Renal cortical epithelial cell (primary cell): Measurements from ENCODE around the gene NYAP1. TPM values are rescaled to one million over a fixed set of nuclear protein-coding genes. Genes with fewer than 3 reads are reported as not detected.

Experiments
- DNase-seq: peaks from one replicate; pipeline ENCODE4 v3.0.0-alpha.2; 2011; ENCODE audit warnings: low read depth
- total RNA-seq: library from RNA; depleted of rRNA; stranded (reverse); fragments of >200 nt; gene quantifications from 2 replicates; pipeline ENCODE4 v1.2.3, GENCODE V29; 2014

The NYAP1 gene
- total RNA-seq, 1 donor from 2014 or later: 0.20 TPM

DNA sequence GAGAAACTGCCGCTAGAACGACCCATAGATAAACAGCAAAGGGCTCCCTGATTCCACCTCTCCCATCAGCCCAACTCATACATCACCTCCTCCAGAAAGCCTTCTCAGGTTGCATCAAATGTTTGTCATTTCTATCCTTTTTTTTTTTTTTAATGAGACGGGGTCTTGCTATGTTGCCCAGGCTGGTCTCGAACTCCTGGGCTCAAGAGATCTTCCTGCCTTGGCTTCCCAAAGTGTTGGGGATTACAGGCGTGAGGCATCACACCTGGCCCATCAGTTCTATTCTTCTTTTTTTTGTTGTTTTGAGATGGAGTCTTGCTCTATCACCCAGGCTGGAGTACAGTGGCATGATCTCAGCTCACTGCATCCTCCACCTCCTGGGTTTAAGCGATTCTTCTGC, 26.7 kb upstream of the NYAP1 start:
- no peak for DNase-seq

DNA sequence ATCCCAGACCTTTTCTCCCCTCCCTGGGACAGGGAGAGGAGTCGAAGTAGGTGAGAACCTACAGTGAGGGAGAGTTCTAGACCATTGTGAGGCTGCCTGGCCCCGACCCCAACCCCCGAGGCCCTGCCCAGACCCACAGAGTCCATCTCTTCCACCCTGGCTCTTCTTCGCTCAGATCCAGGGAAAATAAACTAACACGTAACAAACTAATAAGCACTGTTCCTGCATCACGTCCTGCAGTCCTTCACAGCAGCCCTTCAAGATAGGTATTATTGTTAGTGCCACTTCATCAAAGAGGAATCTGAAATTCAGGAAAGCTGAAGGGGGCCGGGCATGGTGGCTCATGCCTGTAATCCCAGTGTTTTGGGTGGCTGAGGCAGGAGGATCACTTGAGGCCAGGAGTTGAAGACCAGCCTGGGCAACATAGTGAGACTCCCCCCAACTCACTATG, 19.5 kb upstream of the NYAP1 start, which contains the start of gene SPACDR:
Gene SPACDR, minus strand, starts transcription at position 51 of the 451 bp plus-strand sequence. CDS start 235 bp downstream, outside the sequence.
- no peak for DNase-seq

DNA sequence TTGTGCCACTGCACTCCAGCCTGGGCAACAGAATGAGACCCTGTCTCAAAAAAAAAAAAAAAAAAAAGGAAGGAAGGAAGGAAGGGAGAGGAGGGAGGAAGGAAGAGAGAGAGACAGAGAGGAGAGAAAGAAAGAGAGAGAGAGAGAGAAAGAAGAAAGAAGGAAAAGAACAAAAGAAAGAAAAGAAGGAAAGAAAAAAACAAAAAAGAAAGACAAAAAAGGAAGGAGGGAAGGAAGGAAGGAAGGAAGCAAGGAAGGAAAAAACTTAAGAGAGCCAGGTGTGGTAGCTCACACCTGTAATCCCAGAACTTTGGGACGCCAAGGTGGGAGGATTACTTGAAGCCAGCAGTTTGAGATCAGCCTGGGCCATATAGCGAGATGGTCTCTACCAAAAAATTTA, 18.9 kb upstream of the NYAP1 start:
- no peak for DNase-seq

DNA sequence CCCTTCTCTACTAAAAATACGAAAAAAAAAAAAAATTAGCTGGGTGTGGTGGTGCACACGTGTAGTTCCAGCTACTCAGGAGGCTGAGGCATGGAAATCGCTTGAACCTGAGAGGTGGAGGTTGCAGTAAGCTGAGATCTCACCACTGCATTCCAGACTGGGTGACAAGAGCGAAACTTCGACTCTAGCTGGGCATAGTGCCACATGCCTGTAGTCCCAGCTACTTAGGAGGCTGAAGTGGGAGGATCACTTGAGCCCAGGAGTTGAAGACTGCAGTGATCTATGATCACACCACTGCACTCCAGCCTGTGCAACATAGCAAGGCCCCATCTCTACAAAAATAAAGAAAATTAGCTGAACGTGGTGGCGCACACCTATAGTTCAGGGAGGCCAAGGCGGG, 18.4 kb upstream of the NYAP1 start:
- DNase-seq: no peak

DNA sequence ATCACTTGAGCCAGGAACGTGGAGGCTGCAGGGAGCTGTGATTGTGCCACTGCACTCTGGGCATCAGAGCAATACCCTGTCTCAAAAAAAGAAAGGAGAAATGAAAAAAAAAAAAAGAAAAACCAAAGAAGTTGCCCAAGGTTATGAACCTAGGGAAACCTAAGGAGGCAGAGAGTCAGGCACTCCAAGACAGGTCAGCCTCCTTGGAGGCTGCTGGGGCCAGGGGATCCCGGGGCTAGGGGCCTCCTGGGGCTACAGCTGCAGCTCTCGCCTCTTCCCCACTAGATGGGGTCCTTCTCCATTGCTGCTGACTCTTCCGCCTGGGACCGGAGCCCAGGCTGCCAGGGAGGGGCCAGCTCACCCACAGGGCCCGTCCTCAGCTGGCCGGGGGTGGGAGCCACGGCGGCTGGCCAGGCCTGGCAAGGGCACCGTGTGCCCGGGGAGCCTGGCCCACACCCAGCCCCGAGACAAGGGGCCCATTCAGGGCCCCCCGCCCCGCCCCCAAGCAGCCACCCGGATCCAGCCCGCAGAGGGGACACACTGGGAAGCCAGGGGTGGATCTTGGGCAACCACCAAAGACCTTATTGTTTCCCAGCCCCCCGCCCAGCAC, 17.9 kb upstream of the NYAP1 start:
- peak; percentile 57 for DNase-seq

- no peak for DNase-seq
Observed at GRCh38 chr7:100466653-100467605, 16.8 kb upstream of the NYAP1 start.

DNA sequence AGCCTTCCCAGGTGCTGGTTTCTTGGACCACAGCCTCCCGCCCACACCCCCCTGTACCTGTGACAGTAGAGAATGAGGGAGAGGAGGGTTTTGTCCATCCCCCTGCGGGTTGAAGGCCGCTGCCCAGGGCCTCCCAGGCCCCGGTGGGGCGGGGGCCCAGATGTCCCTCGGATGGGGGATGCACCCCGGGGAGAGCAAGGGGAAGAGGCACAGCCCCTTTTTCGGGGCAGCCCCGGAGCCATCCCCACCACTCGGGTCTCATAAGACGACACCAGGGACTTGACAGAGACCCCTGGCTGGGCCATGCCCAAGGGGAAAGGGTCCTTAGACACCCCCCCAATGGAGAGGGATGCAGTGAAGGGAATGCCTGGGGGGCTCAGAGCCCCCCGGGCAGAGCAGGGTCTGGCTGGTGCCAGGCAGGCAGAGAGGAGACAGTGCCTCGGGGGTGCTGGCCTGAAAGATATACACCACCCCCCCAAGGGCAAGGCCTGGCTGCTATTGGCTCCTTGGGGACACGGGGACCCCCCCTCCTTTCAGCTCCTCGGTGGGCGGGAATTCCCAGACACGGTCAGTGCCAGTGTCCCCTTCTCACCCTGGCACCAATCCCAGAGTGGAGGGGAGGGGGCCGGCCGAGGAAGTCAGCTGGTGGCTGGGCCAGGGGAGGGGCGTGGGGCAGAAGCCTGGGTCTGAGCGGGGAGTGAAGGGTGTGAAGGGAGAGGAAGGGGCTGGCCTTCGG, 15.9 kb upstream of the NYAP1 start:
- DNase-seq: no peak

GRCh38 chr7:100469227-100470044, 14.3 kb upstream of the NYAP1 start:
- DNase-seq: peak; percentile 40

GRCh38 chr7:100471021-100471420, 12.7 kb upstream of the NYAP1 start:
- no peak for DNase-seq

- DNase-seq: no peak
Observed at GRCh38 chr7:100472121-100472851, 11.4 kb upstream of the NYAP1 start.

DNA sequence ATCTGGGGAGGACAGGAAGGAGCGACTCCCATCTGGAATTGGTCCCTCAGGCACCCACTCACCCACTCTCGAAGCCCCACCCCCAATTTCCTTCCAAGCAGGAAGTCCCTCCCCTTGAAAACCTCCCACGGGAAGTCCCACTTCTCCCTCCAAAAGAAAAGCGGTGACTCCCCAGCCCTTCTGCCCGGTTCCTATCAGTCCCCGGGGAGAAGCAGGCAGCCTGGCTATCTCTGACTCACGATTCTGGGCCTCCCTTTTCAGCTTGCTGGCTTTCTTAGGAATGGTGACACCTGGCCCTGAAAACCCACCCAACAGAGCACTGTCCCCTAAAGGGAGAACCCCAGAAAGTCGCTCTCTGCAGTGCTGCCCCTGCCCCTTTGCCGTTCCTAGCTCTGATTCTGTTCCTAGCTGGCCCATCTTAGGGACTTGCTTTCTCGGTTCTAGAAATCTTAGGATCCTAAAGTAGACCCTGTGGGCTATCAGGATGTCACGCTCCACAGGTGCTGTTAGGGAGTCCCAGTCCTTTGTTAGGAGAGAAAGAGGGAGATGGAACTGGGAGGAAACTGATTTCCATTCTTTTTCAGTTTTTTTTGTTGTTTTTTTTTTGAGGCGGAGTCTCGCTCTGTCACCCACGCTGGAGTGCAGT, 10.8 kb upstream of the NYAP1 start:
- no peak for DNase-seq

DNA sequence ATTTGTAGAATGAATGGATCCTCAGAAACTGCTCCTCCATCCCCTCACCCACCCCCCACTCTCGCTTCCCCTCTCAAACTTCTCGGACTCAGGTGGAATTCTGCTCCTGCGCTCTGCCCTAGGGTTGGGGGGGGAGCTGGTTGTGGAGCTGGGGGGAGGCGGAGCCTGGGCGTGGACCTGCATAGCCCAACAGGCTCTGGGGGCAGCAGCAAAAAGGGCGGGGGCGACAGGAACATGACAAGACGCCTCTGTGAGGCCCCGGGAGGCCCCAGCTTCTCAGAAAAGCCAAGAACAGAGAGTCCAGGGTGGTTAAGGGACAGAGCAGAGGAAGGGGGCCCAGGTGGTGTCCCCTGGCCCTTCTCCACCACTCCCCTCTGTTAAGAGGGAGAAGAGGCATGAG, 8.2 kb upstream of the NYAP1 start:
- no peak for DNase-seq

- no peak for DNase-seq
Observed at GRCh38 chr7:100476101-100476780, 7.5 kb upstream of the NYAP1 start.

GRCh38 chr7:100476903-100477870, 6.5 kb upstream of the NYAP1 start:
- no peak for DNase-seq

DNA sequence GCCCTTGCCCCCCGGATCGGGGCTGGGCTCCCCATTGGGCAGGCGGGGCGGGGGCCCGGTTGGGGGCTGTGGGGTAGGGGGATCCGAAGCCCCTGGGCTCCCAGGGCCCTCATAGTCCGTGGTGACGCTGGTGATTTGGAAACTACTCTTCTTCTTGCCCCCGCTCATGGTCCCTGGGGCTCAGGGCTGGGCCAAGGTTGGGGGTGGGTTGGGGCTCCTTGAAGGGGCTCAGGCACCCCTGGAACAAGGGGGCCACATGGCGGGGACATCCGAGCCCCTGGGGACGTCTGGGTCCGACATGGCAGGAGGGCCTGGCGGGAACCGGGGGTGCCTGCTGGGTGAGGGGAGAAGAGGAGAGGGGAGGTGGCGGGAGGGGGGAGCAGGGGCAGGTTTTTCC, 5.9 kb upstream of the NYAP1 start:
- DNase-seq: no peak

- DNase-seq: peak; percentile 85
Observed at GRCh38 chr7:100478958-100479660, 4.6 kb upstream of the NYAP1 start, which contains the start of gene TSC22D4. TSC22D4 (minus strand) TSS chr7:100479214; CDS start chr7:100478038, 1,176 bp downstream.

DNA sequence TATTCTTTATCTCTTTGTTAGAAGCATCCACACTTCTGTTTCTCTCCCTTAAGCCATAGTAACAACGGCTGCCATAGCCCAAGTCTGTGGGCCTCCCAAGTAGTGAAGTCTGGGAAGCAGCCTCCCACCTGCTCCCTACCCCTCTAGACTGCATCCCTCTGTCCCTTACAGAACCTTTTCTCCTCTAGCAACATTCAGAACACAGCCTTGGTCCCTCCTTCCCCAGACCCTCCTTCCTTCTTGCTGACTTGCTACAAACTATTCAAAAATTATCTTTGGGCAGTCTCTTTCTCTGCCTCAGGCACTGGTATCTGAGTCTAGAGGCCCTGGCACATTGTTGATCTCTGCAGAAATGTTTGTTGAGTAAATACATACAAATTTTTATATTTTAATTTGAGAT, 2.3 kb upstream of the NYAP1 start:
- DNase-seq: no peak

- no peak for DNase-seq
Observed at GRCh38 chr7:100482728-100483089, 1.0 kb upstream of the NYAP1 start.
